BJ (cell line): Measurements from ENCODE around the gene KLLN. TPM values are rescaled to one million over a fixed set of nuclear protein-coding genes. Genes with fewer than 3 reads are reported as not detected.
"Not testable (repeated sequence)": the region's sequence is repeated elsewhere in the genome, so short reads cannot be mapped to it uniquely, and the experiment has no call there.

Experiments used
- CTCF ChIA-PET: fragments of 350-600 bp; formaldehyde crosslinking; extraction: SDS; loops from one replicate; lab custom pipeline; 2021; ENCODE audit warnings: antibody characterized with exemption, inconsistent platforms; lab: Yijun Ruan, JAX
- POLR2A ChIA-PET: fragments of 300-600 bp; sonication (Branson Sonifier 250); formaldehyde crosslinking; extraction: SDS; loops from one replicate; lab custom pipeline; 2021; ENCODE audit warnings: antibody characterized with exemption; lab: Charles Lee
- DNase-seq: peaks from one replicate; pipeline ENCODE4 v3.0.0-alpha.2; 2011; ENCODE audit warnings: low read depth
- H3K27me3 ChIP-seq: 2 replicates; pipeline ENCODE4 v1.6.0; 2011; ENCODE audit warnings: low read length; ENCODE audit not compliant: control insufficient read depth, insufficient read depth
- H3K36me3 ChIP-seq: 2 replicates; pipeline ENCODE4 v1.5.1; 2011; ENCODE audit warnings: low read length; ENCODE audit not compliant: control insufficient read depth, insufficient read depth
- H3K4me3 ChIP-seq: 2 replicates; pipeline ENCODE4 v1.5.1; 2011; ENCODE audit warnings: low read depth, mild to moderate bottlenecking, control low read depth, low read length
- CTCF ChIP-seq: IDR thresholded peaks from 2 replicates; pipeline ENCODE4 v1.5.1; 2011; ENCODE audit warnings: low read depth, mild to moderate bottlenecking, control low read depth, inconsistent platforms, low read length, moderate library complexity; ENCODE audit not compliant: insufficient read depth
- polyA plus RNA-seq: library from polyadenylated mRNA; depleted of rRNA; stranded (reverse); fragments of >200 nt; gene quantifications from 2 replicates; pipeline ENCODE4 v1.2.3, GENCODE V29; 2011

Gene KLLN
- polyA plus RNA-seq, 1 experiment, result 0.42 TPM

GRCh38 chr10:87865241-87865881 lies 2.0 kb upstream of the KLLN start:
- ChIA-PET POLR2A (interaction anchor here (1.0 kb wide), 1 partner anchor 287 kb away, joined by 4 read pairs; no protein-coding TSS in a partner anchor), CTCF (interaction anchor here (6.3 kb wide), 1 partner anchor 524 kb away, joined by 45 read pairs; no protein-coding TSS in a partner anchor)
- peak overlapping the region; percentile 84 for H3K4me3 ChIP-seq
- DNase-seq, result no peak
- no peak for TF ChIP-seq CTCF
- H3K36me3 ChIP-seq, result no peaks in the 10 kb centered on the region
- no peaks in the 10 kb centered on the region for H3K27me3 ChIP-seq

- CTCF ChIA-PET, result interaction anchor here (0.8 to 6.3 kb wide), 2 partner anchors 321 to 524 kb away, joined by 3 to 45 read pairs; no protein-coding TSS in a partner anchor
- POLR2A ChIA-PET, result interaction anchor here (1.0 kb wide), 1 partner anchor 288 kb away, joined by 4 read pairs; no protein-coding TSS in a partner anchor
- no peak for TF ChIP-seq CTCF
- no peaks in the 10 kb centered on the region for H3K27me3 ChIP-seq
- DNase-seq, result no peak
- no peaks in the 10 kb centered on the region for H3K36me3 ChIP-seq
- H3K4me3 ChIP-seq, result peak overlapping the region; percentile 84
Measured at GRCh38 chr10:87864496-87865059, 1.2 kb upstream of the KLLN start.

GRCh38 chr10:87863951-87864495 lies 690 bp upstream of the KLLN start:
- POLR2A ChIA-PET, result interaction anchor here (0.8 kb wide), 1 partner anchor 676 kb away, joined by 3 read pairs; no protein-coding TSS in a partner anchor

GRCh38 chr10:87862679-87863052 lies 667 bp downstream of the KLLN start:
- Histone ChIP-seq H3K4me3 (peak overlapping the region; percentile 84), H3K27me3 (no peaks in the 10 kb centered on the region), H3K36me3 (no peaks in the 10 kb centered on the region)
- ChIA-PET POLR2A (interaction anchor here (0.6 to 1.2 kb wide), 3 partner anchors 11 to 323 kb away, joined by 3 read pairs; no protein-coding TSS in a partner anchor), CTCF (interaction anchor here (1.0 to 6.3 kb wide), 5 partner anchors 12 to 526 kb away, joined by 3 to 45 read pairs (median 6); no protein-coding TSS in a partner anchor)
- DNase-seq, result no peak
- 0 out of 2 replicates have a peak, but pooled peaks have one; percentile 3 for TF ChIP-seq CTCF

More at GRCh38 chr10:87863951-87864495, 690 bp upstream of the KLLN start:
- H3K36me3 ChIP-seq, DNase-seq, H3K27me3 ChIP-seq: not testable (repeated sequence)
- peak overlapping the region; percentile 84 for H3K4me3 ChIP-seq
- CTCF ChIA-PET, result interaction anchor here (0.8 to 6.3 kb wide), 2 partner anchors 320 to 525 kb away, joined by 3 to 45 read pairs; no protein-coding TSS in a partner anchor

GRCh38 chr10:87861953-87862678 lies 1.2 kb downstream of the KLLN start:
- H3K4me3 ChIP-seq, result peak overlapping the region; percentile 84
- H3K36me3 ChIP-seq, result no peaks in the 10 kb centered on the region
- no peak for TF ChIP-seq CTCF
- ChIA-PET POLR2A (interaction anchor here (0.8 to 1.2 kb wide), 3 partner anchors 12 to 327 kb away, joined by 3 to 6 read pairs (median 3); no protein-coding TSS in a partner anchor), CTCF (interaction anchor here (0.7 to 6.3 kb wide), 11 partner anchors 12 to 693 kb away, joined by 3 to 45 read pairs (median 4); no protein-coding TSS in a partner anchor)
- no peaks in the 10 kb centered on the region for H3K27me3 ChIP-seq
- peak; percentile 73 for DNase-seq
